Kidney epithelial cell (primary cell): Measurements from ENCODE around the gene HTRA3. TPM values are rescaled to one million over a fixed set of nuclear protein-coding genes. Genes with fewer than 3 reads are reported as not detected.

ENCODE experiments used
- DNase-seq: peaks from one replicate; pipeline ENCODE4 v3.0.0-alpha.2; 2010; ENCODE audit warnings: low read depth
- H3K27me3 ChIP-seq: 2 replicates; pipeline ENCODE4 v1.6.0; 2011; ENCODE audit warnings: low read length; ENCODE audit not compliant: control insufficient read depth, insufficient read depth
- H3K36me3 ChIP-seq: 2 replicates; pipeline ENCODE4 v1.5.1; 2011; ENCODE audit warnings: low read length; ENCODE audit not compliant: control insufficient read depth, insufficient read depth
- H3K4me3 ChIP-seq: 2 replicates; pipeline ENCODE4 v1.5.1; 2011; ENCODE audit warnings: low read depth, mild to moderate bottlenecking, control low read depth, low read length
- CTCF ChIP-seq: IDR thresholded peaks from 2 replicates; pipeline ENCODE4 v1.5.1; 2011; ENCODE audit warnings: mild to moderate bottlenecking, moderate library complexity, low read length, control low read depth, inconsistent platforms; ENCODE audit not compliant: insufficient read depth, poor library complexity, severe bottlenecking
- total RNA-seq: library from RNA; depleted of rRNA; stranded (reverse); fragments of >200 nt; gene quantifications from 2 replicates; pipeline ENCODE4 v1.2.3, GENCODE V29; 2015

The HTRA3 gene
- total RNA-seq, 1 donor from 2014 or later: 4.7 TPM

DNA sequence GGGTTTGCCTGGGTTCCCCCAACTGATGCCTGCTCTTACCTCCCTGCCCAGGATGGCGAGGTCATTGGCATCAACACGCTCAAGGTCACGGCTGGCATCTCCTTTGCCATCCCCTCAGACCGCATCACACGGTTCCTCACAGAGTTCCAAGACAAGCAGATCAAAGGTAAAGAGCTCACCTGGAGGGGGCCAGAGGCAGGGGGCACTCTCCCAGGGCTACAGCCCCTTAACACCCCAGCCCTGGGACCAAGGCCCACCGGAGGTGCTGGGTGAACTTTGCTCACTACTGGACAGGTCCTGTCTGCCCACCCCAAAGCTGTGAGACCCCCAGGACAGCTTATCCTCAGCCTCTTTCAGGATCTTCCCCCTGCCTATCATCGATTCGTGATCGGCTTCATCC is 24.5 kb downstream of the HTRA3 start:
- no peak for TF ChIP-seq CTCF
- H3K36me3 ChIP-seq: no peaks in the 10 kb centered on the region
- no peak overlapping the region for H3K4me3 ChIP-seq
- no peak for DNase-seq
- H3K27me3 ChIP-seq: peaks cover 2% of the 10 kb centered on the region

- Histone ChIP-seq H3K27me3 (peaks cover 2% of the 10 kb centered on the region), H3K36me3 (no peaks in the 10 kb centered on the region), H3K4me3 (no peak overlapping the region)
- no peak for TF ChIP-seq CTCF
- no peak for DNase-seq
Measured at GRCh38 chr4:8294775-8295174, 25.2 kb downstream of the HTRA3 start.

DNA sequence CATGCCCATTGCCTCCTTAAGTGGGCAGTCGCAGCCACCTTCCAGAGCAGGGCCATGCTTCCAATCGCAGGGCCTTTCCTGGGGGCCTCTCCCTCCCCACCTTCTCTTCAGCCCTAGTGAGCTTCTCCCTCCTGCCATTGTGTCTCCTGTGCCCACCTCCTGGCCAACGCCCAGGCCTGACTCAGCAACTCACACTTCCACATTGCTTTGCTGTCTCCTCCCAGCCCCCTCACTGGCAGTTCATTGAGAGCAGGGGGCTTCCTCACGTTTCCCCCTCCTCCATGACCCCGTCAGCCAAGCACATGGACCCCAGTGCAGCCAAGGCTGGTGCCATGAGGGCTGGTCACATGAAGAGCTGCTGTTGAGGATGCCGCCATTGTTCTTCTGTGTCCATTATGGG is 25.9 kb downstream of the HTRA3 start:
- Histone ChIP-seq H3K36me3 (no peaks in the 10 kb centered on the region), H3K27me3 (peaks cover 2% of the 10 kb centered on the region), H3K4me3 (no peak overlapping the region)
- no peak for DNase-seq
- TF ChIP-seq CTCF: no peak

GRCh38 chr4:8296491-8296890 is 26.9 kb downstream of the HTRA3 start:
- Histone ChIP-seq H3K4me3 (no peak overlapping the region), H3K27me3 (peaks cover 2% of the 10 kb centered on the region), H3K36me3 (no peaks in the 10 kb centered on the region)
- no peak for TF ChIP-seq CTCF
- DNase-seq: no peak

GRCh38 chr4:8297141-8297601 is 27.6 kb downstream of the HTRA3 start:
- H3K27me3 ChIP-seq: no peaks in the 10 kb centered on the region
- H3K4me3 ChIP-seq: no peak overlapping the region
- H3K36me3 ChIP-seq: no peaks in the 10 kb centered on the region
- no peak for DNase-seq
- TF ChIP-seq CTCF: no peak

DNA sequence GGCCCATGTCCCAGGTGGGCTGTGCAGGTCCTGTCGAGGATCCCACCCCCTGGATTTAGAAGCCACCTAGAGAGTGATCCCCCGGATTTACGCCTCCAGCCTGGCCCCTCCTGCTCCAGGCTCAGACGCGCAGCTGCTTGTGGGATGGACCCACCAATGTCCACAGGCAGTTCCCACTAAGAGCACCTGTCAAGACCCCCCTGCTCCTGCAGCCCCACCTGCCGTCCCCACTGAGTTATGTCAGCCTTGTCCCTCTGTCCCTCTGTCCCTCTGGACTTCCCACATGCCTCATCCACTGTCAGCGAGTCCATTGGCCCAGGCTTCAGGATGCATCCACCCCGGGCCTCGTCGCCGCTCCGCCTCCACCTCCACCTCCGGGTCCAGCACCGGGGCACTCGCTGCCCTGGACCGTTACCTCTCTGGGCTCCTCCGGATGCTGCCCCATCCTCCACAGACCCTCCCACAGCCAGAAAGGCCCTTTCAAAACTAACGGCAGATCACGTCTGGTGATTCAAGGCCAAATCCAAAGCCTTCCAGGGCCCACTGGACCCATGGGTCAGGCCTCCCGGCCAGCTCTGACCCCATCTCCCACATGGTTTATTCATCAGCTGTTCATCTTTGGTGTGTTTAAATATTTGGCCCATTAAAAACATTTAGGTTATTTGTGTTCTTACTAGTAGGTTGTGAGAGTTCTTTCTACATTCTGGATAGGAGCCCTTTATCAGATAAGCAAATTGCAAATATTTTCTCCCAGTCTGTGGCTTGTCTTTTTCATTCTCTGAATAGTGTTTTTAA is 28.3 kb downstream of the HTRA3 start:
- TF ChIP-seq CTCF: no peak

More for the DNA sequence above, 28.3 kb downstream of the HTRA3 start:
- no peaks in the 10 kb centered on the region for H3K36me3 ChIP-seq
- DNase-seq: no peak
- H3K27me3 ChIP-seq: no peaks in the 10 kb centered on the region
- no peak overlapping the region for H3K4me3 ChIP-seq
